GM12878 (cell line): ENCODE results near the gene SLC25A48.

ENCODE experiments used
- CTCF ChIP-seq, 3 experiments: IDR thresholded peaks in 2 of 3; conservative IDR thresholded peaks in 1 of 3; 2 replicates each; pipeline ENCODE4 v1.5.1; 2011; ENCODE audit warnings: low read depth in 3 of 3, low read length in 3 of 3, mild to moderate bottlenecking in 3 of 3, control low read depth in 2 of 3, moderate library complexity in 2 of 3, inconsistent platforms in 1 of 3, mixed read lengths in 1 of 3; ENCODE audit not compliant: control insufficient read depth in 2 of 3, insufficient read depth in 1 of 3; ENCODE audit errors: extremely low read depth in 1 of 3
- EZH2 ChIP-seq: IDR thresholded peaks from 2 replicates; pipeline ENCODE4 v1.6.1; 2012; ENCODE audit warnings: low read depth, mild to moderate bottlenecking, control low read depth, inconsistent platforms, low read length, borderline replicate concordance; ENCODE audit not compliant: control insufficient read depth
- GATAD2B ChIP-seq: fragments of 450-650 bp; conservative IDR thresholded peaks from 2 replicates; pipeline ENCODE4 v1.6.1; 2017; ENCODE audit warnings: low read depth, mild to moderate bottlenecking, moderate library complexity
- HDAC6 ChIP-seq: fragments of 200-600 bp; sonication (generic); IDR thresholded peaks from one replicate; pipeline ENCODE4 v1.8.0; 2017; ENCODE audit warnings: antibody characterized with exemption; ENCODE audit not compliant: unreplicated experiment
- IKZF2 ChIP-seq, 2 experiments: fragments of 450-650 bp; IDR thresholded peaks; 2 replicates each; pipeline ENCODE4 v1.6.1; 2017; ENCODE audit warnings: mild to moderate bottlenecking in 2 of 2, moderate library complexity in 2 of 2
- MYC ChIP-seq: IDR thresholded peaks from 2 replicates; pipeline ENCODE4 v1.6.1; 2011; ENCODE audit warnings: mild to moderate bottlenecking, low read length, moderate library complexity, inconsistent platforms; ENCODE audit not compliant: insufficient read depth, insufficient replicate concordance, insufficient read length, severe bottlenecking
- POLR2A ChIP-seq: IDR thresholded peaks from 2 replicates; pipeline ENCODE4 v1.6.1; 2011; ENCODE audit warnings: low read depth, mild to moderate bottlenecking, low read length
- POLR2AphosphoS5 ChIP-seq: IDR thresholded peaks from 2 replicates; pipeline ENCODE4 v1.6.1; 2011; ENCODE audit warnings: mild to moderate bottlenecking, low read length, inconsistent platforms

- TF ChIP-seq CTCF (IDR thresholded peaks at IDR 0.05 in 2 of 3, conservative IDR thresholded peaks at IDR 0.05 in 1 of 3; ENCODE audit: control insufficient read depth in 2 of 3, extremely low read depth in 1 of 3, insufficient read depth in 1 of 3, low read depth in 3 of 3, low read length in 3 of 3) (no peak), GATAD2B (no peak), MYC (no peak), IKZF2 (IDR thresholded peaks at IDR 0.05) (no peak), POLR2AphosphoS5 (no peak), EZH2 (no peak), HDAC6 (no peak), POLR2A (no peak)
These were observed 5.1 kb downstream of the SLC25A48 start for GRCh38 chr5:135839566-135839965.
